Spinal cord (tissue), 10 donors: ENCODE results near the gene ARHGAP15. TPM values are rescaled to one million over a fixed set of nuclear protein-coding genes. Genes with fewer than 3 reads are reported as not detected.

Source experiments
- DNase-seq, 6 donors: peaks; one replicate each; pipeline versions ENCODE4 v3.0.0 to v3.0.0-alpha.2; 2013 to 2015; ENCODE audit warnings: low spot score in 6 of 6, low read depth in 4 of 6
- H3K27ac ChIP-seq: one replicate; pipeline ENCODE4 v1.5.1; 2013; ENCODE audit warnings: low read depth, low read length, control low read depth
- H3K27me3 ChIP-seq: one replicate; pipeline ENCODE4 v1.6.1; 2013; ENCODE audit warnings: low read length; ENCODE audit not compliant: control insufficient read depth, insufficient read depth
- H3K36me3 ChIP-seq: one replicate; pipeline ENCODE4 v1.6.1; 2013; ENCODE audit warnings: low read length; ENCODE audit not compliant: control insufficient read depth, insufficient read depth
- H3K4me1 ChIP-seq: one replicate; pipeline ENCODE4 v1.6.1; 2013; ENCODE audit warnings: low read length; ENCODE audit not compliant: control insufficient read depth, insufficient read depth
- H3K4me3 ChIP-seq: one replicate; pipeline ENCODE4 v1.5.1; 2013; ENCODE audit warnings: low read depth, low read length, control low read depth
- H3K9me3 ChIP-seq: one replicate; pipeline ENCODE4 v1.6.1; 2013; ENCODE audit warnings: low read length; ENCODE audit not compliant: control insufficient read depth, insufficient read depth
- WGBS: methylation state at CpG from one replicate; pipeline ENCODE4 v1.1.5; 2013; ENCODE audit warnings: missing lambda C conversion rate; ENCODE audit not compliant: insufficient coverage; 5-methylcytosine and 5-hydroxymethylcytosine counted together
- polyA plus RNA-seq, 2 donors: library from polyadenylated mRNA; unstranded; fragments of 120-200 nt; gene quantifications; one replicate each; pipeline ENCODE4 v1.2.1, GENCODE V29; 2013; ENCODE audit not compliant: insufficient read length in 2 of 2
- total RNA-seq, 2 donors: library from RNA; depleted of rRNA in 1 of 2; stranded (reverse); fragments of 120-200 nt in 1 of 2; fragments of >200 nt in 1 of 2; gene quantifications; one replicate each; pipeline versions ENCODE4 v1.2.3 to v1.2.4, GENCODE V29; 2013 to 2014
- donor health status: healthy.

ARHGAP15 gene
- total and polyA plus RNA-seq, 4 donors = 6.3 to 53.1 (median 12.5) TPM

DNA sequence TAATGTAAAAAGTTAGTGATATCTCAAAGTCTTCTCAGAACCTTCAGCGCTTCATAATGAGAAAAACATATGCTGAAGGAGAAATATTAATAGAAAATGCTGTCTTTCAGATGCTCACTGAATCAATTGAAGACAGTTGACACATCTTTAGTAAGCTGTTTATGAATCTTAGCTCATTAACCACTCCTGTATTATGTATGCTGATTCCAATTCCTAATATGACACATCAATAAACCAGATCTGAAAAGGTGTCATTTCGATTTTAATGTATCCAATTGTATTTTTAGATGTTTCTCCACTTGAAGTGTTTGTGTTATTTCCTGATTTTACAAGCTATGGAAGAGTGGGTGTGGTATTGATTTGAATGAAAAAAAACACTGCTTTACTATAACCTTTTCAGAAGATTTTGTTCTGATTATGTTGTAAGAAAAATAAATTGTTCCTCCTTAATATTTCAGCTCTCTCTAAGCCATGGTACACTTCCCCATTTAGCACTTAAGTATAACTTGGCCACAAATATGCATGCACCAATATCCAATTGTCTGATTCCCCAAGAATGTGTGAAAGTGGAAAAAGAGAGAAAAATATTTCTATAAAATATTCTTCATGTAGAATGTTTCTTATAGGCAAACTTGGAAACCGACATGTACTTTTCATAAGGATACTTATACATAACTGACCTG lies 569.8 kb downstream of the ARHGAP15 start:
- H3K9me3 ChIP-seq = no peaks in the 10 kb centered on the region
- DNase-seq = no peak
- no peak overlapping the region for H3K27ac ChIP-seq
- WGBS = no CpG with 5 or more reads among the region's 3 CpGs
- H3K4me3 ChIP-seq = no peak overlapping the region
- no peaks in the 10 kb centered on the region for H3K36me3 ChIP-seq
- H3K4me1 ChIP-seq = no peaks in the 10 kb centered on the region
- H3K27me3 ChIP-seq = no peaks in the 10 kb centered on the region

DNA sequence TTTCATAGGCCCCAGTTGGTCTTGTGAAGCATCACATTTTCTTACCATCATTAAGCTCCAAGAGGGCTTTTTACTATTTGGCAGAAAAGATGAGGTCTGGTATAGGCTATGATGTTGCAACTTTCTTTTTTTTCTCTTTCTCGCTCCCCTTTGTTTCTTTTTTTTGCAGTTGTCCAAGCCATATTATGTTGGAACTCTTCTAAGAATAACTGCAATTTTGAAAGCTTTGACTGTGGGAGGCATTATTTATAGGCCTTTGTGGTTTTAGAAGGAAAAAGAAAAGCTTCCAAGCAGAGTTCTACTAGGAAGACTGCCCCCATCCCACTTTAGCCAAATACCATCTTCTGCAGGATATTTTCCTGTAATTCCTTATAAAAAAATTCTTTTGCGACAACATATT lies 571.6 kb downstream of the ARHGAP15 start:
- WGBS = no CpG with 5 or more reads among the region's 2 CpGs
- Histone ChIP-seq H3K4me3 (no peak overlapping the region), H3K27ac (no peak overlapping the region), H3K36me3 (no peaks in the 10 kb centered on the region), H3K27me3 (no peaks in the 10 kb centered on the region), H3K4me1 (no peaks in the 10 kb centered on the region), H3K9me3 (no peaks in the 10 kb centered on the region)
- DNase-seq = peak in 1 of 6 donors; percentile 22

- 100% methylated on average over 1 of the region's 1 CpG for WGBS
- Histone ChIP-seq H3K27ac (no peak overlapping the region), H3K27me3 (no peaks in the 10 kb centered on the region), H3K4me1 (no peaks in the 10 kb centered on the region), H3K9me3 (no peaks in the 10 kb centered on the region), H3K36me3 (no peaks in the 10 kb centered on the region), H3K4me3 (no peak overlapping the region)
- DNase-seq = no peak
Measured at GRCh38 chr2:143701785-143702184, 572.6 kb downstream of the ARHGAP15 start.

DNA sequence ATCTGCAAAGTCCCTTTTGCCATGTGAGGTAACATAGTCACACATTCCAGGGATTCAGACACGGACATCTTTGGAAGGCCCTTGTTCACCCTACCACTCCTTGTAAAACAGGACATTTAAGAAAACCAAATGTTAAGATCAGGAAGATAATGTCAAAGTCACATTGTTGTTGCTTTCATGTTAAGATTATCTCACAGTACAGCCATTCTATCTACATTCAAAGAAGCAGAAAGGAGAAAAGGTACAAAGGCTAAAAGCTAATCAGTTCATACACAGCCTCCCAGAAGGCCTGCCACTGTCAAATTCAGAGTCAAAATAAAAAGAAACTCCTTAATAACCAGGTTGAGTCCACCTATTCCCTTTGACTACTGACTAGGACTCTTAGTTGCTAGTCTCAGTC lies 573.7 kb downstream of the ARHGAP15 start:
- WGBS = no CpG with 5 or more reads among the region's 1 CpG
- H3K27me3 ChIP-seq = no peaks in the 10 kb centered on the region
- no peaks in the 10 kb centered on the region for H3K36me3 ChIP-seq
- no peaks in the 10 kb centered on the region for H3K9me3 ChIP-seq
- no peak overlapping the region for H3K27ac ChIP-seq
- no peak overlapping the region for H3K4me3 ChIP-seq
- no peak for DNase-seq
- no peaks in the 10 kb centered on the region for H3K4me1 ChIP-seq

DNA sequence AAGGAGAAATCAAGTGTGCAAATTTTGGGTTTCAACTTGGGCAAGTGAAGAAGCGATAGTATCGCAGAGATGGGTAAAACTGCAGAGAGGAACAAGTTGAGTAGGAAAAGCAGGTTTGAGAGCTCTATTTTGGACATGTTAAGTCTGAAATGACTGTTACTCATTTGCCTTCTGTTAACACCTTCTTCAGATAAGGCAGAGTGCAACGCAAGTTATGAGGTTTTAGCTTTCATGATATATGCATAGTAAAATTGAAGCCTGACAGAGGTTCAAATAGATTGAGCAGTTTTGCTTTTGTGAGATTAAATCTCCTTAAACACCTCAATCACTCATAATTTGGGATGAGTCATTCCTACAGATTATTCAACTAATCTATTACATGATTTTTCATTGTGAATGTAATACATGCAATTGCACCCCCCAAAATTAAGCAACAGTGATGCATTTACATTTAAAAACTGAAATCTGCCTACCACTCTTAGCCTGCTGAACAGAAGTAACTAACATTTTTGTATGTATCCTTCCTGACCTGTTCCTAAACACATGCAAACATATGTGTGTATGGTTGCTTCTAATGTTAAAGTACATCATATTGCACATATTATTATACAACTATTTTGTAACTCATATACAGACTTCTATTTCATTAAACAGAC lies 575.4 kb downstream of the ARHGAP15 start:
- 96% methylated on average over 2 of the region's 3 CpGs for WGBS

GRCh38 chr2:143705108-143705707 lies 576.0 kb downstream of the ARHGAP15 start:
- no peaks in the 10 kb centered on the region for H3K36me3 ChIP-seq
- H3K27ac ChIP-seq = no peak overlapping the region
- H3K9me3 ChIP-seq = no peaks in the 10 kb centered on the region
- WGBS = no CpG with 5 or more reads among the region's 6 CpGs
- no peaks in the 10 kb centered on the region for H3K4me1 ChIP-seq
- no peak overlapping the region for H3K4me3 ChIP-seq
- no peak for DNase-seq
- H3K27me3 ChIP-seq = no peaks in the 10 kb centered on the region

More for the DNA sequence above, 575.4 kb downstream of the ARHGAP15 start:
- H3K27me3 ChIP-seq = no peaks in the 10 kb centered on the region
- H3K4me1 ChIP-seq = no peaks in the 10 kb centered on the region
- no peak overlapping the region for H3K27ac ChIP-seq
- H3K4me3 ChIP-seq = no peak overlapping the region
- no peaks in the 10 kb centered on the region for H3K9me3 ChIP-seq
- DNase-seq = no peak
- H3K36me3 ChIP-seq = no peaks in the 10 kb centered on the region

DNA sequence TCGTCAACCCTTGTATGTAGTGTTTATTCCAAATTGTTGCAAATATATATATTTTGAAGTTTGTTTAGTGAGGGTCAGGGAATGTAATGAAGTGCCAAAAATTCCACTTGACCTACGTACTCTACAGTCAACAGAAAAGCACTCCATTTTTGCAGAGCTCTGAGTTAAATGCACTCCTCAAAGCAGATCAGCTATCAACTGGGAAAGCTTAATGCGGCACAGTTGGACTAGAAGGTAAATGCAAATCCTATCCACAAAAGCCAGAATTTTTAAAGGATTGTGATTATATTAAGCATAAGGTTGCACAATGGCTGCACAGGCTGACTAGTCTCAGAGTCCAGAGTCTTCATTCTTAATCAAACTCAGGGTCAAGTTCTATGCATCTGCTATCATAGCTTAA lies 577.1 kb downstream of the ARHGAP15 start:
- Histone ChIP-seq H3K9me3 (no peaks in the 10 kb centered on the region), H3K27ac (no peak overlapping the region), H3K4me3 (no peak overlapping the region), H3K36me3 (no peaks in the 10 kb centered on the region), H3K27me3 (no peaks in the 10 kb centered on the region), H3K4me1 (no peaks in the 10 kb centered on the region)
- DNase-seq = no peak
- no CpG with 5 or more reads among the region's 3 CpGs for WGBS

GRCh38 chr2:143708682-143709081 lies 579.5 kb downstream of the ARHGAP15 start:
- Histone ChIP-seq H3K27me3 (no peaks in the 10 kb centered on the region), H3K4me3 (no peak overlapping the region), H3K4me1 (no peaks in the 10 kb centered on the region), H3K9me3 (no peaks in the 10 kb centered on the region), H3K27ac (no peak overlapping the region), H3K36me3 (no peaks in the 10 kb centered on the region)
- no peak for DNase-seq

DNA sequence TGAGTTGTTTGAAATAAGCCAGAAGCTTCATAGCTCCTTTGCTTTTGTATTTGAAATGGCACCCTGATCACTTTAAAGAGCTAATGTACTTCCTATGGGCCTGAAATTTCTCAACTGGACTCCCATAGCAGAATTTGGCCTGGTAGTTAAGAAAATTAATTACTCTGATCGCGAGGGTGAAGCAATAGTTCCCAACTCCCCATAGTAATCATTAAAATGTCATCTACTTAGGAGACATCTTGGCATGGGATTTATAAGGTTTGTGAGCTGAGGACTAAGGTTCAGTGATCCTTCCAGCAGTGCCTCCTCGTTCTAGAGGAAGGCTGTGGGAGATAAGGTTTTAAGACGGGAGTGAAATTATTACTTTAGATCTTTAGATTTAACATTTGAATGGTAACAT lies 581.0 kb downstream of the ARHGAP15 start:
- H3K36me3 ChIP-seq = no peaks in the 10 kb centered on the region
- no peaks in the 10 kb centered on the region for H3K4me1 ChIP-seq
- H3K27ac ChIP-seq = no peak overlapping the region
- no peak overlapping the region for H3K4me3 ChIP-seq
- H3K9me3 ChIP-seq = no peaks in the 10 kb centered on the region
- no CpG with 5 or more reads among the region's 4 CpGs for WGBS
- DNase-seq = no peak
- no peaks in the 10 kb centered on the region for H3K27me3 ChIP-seq

- H3K27ac ChIP-seq = no peak overlapping the region
- no peaks in the 10 kb centered on the region for H3K27me3 ChIP-seq
- WGBS = no CpG with 5 or more reads among the region's 2 CpGs
- H3K9me3 ChIP-seq = no peaks in the 10 kb centered on the region
- no peaks in the 10 kb centered on the region for H3K36me3 ChIP-seq
- DNase-seq = no peak
- H3K4me3 ChIP-seq = no peak overlapping the region
- H3K4me1 ChIP-seq = no peaks in the 10 kb centered on the region
Measured at GRCh38 chr2:143710879-143711278, 581.7 kb downstream of the ARHGAP15 start.
